ENCODE data around the gene SEC24C. TPM values are rescaled to one million over a fixed set of nuclear protein-coding genes. Genes with fewer than 3 reads are reported as not detected.

Gene SEC24C
- total and polyA plus RNA-seq, 2 of the 4 experiments (the other 2 are of a cell fraction): 74.2 to 88.9 TPM

- in situ Hi-C loops (cut with MboI; ENCODE audit: low sequenced_read_pairs) (no loop called here), dilution Hi-C loops (cut with HindIII; ENCODE audit: low sequenced_read_pairs, unreplicated experiment) (no loop called here), intact Hi-C loops (cut with micrococcal nuclease) (no loop called here)
- H2AFZ ChIP-seq (replicated peaks; ENCODE audit: low read length, poor library complexity): no peak overlapping the region
- H2AK9ac ChIP-seq (replicated peaks; ENCODE audit: low read depth, low read length, poor library complexity): peak overlapping the region; percentile 66
- H3K56ac ChIP-seq (ENCODE audit: extremely low read depth, insufficient read depth, low read length): no peak overlapping the region
- no peaks in the 10 kb centered on the region for H3K27me3 ChIP-seq (ENCODE audit: control insufficient read depth, insufficient read depth, low read length)
- peaks cover 7% of the 10 kb centered on the region for H3K4me1 ChIP-seq (ENCODE audit: control insufficient read depth, insufficient read depth, low read length)
- POLR2A ChIA-PET (ENCODE audit: unreplicated experiment): no interaction called here
- CTCF ChIA-PET: no interaction called here
- H3K79me1 ChIP-seq (ENCODE audit: low read depth in 1 of 2, low read length in 2 of 2): peaks cover 0 to 54% of the 10 kb centered on the region in 2 experiments; a peak in 2 of 4 replicates
- peak overlapping the region; percentile 76; the same call in 1 of the 2 replicates for H3K23ac ChIP-seq (ENCODE audit: low read depth, low read length)
- H4K91ac ChIP-seq (ENCODE audit: insufficient read depth, low read depth, low read length): no peak overlapping the region
- peak overlapping the region; percentile 93 for H3K4me2 ChIP-seq (ENCODE audit: low read depth, low read length)
- peak; percentile 24 for DNase-seq
- H3K27ac ChIP-seq (ENCODE audit: insufficient read depth, low read length): no peak overlapping the region
- no peak overlapping the region for H3K18ac ChIP-seq (ENCODE audit: low read depth, low read length)
- H3K9me1 ChIP-seq (ENCODE audit: insufficient read depth, low read length): peaks cover 10% of the 10 kb centered on the region; the same call in 1 of the 2 replicates
- peak overlapping the region; percentile 87; the same call in 1 of the 2 replicates for H3K14ac ChIP-seq (replicated peaks; ENCODE audit: low read depth, low read length)
- H3K4ac ChIP-seq (ENCODE audit: low read depth, low read length): 0 out of 2 replicates have a peak overlapping the region, but pooled peaks have one; percentile 25
- TF ChIP-seq MAZ (IDR thresholded peaks at IDR 0.05; ENCODE audit: borderline replicate concordance, low read depth, low read length): no peak
- no peak for TF ChIP-seq MXI1 (IDR thresholded peaks at IDR 0.05; ENCODE audit: borderline replicate concordance, low read depth, low read length)
- no peak for TF ChIP-seq MAFK (IDR thresholded peaks at IDR 0.05; ENCODE audit: low read depth, low read length)
- TF ChIP-seq RFX5 (IDR thresholded peaks at IDR 0.05; ENCODE audit: low read depth, low read length): no peak
- no peak for TF ChIP-seq SMC3 (IDR thresholded peaks at IDR 0.05; ENCODE audit: low read depth, low read length)
- no peak for TF ChIP-seq POLR2A (IDR thresholded peaks at IDR 0.05; ENCODE audit: low read depth, low read length)
- 0 out of 2 replicates have a peak, but pooled peaks have one; percentile 19 for TF ChIP-seq RAD21 (IDR thresholded peaks at IDR 0.05; ENCODE audit: low read length)
- TF ChIP-seq ELK1 (IDR thresholded peaks at IDR 0.05; ENCODE audit: borderline replicate concordance, low read depth, low read length): no peak
- no peak for TF ChIP-seq CHD1 (IDR thresholded peaks at IDR 0.05; ENCODE audit: low read depth, low read length)
- no peak for TF ChIP-seq RCOR1 (IDR thresholded peaks at IDR 0.05; ENCODE audit: insufficient replicate concordance, low read length)
- TF ChIP-seq CEBPB (IDR thresholded peaks at IDR 0.05; ENCODE audit: low read depth, low read length): no peak
- TF ChIP-seq NFE2L2 (IDR thresholded peaks at IDR 0.05; ENCODE audit: low read depth, low read length): no peak
- 0 out of 2 replicates have a peak, but pooled peaks have one; percentile 27 for TF ChIP-seq CTCF (conservative IDR thresholded peaks at IDR 0.05; ENCODE audit: low read depth, low read length)
- TF ChIP-seq BHLHE40 (IDR thresholded peaks at IDR 0.05; ENCODE audit: low read depth, low read length): no peak
- no peak for TF ChIP-seq USF2 (IDR thresholded peaks at IDR 0.05; ENCODE audit: low read depth, low read length)
- peak overlapping the region; percentile 18 for H2BK5ac ChIP-seq (ENCODE audit: low read depth, low read length, poor library complexity, severe bottlenecking)
- H4K20me1 ChIP-seq (ENCODE audit: insufficient read depth, low read length): peaks cover 25% of the 10 kb centered on the region
- no peak overlapping the region for H2BK15ac ChIP-seq (ENCODE audit: low read depth, low read length)
- peak overlapping the region; percentile 72 for H3K4me3 ChIP-seq (ENCODE audit: insufficient read depth, low read depth, low read length)
- H2AK5ac ChIP-seq (ENCODE audit: low read depth, low read length): peak overlapping the region; percentile 76
- no peaks in the 10 kb centered on the region for H3K9me3 ChIP-seq (ENCODE audit: control insufficient read depth, insufficient read depth, low read length)
- H2BK20ac ChIP-seq (ENCODE audit: low read depth, low read length): no peak overlapping the region
- H4K8ac ChIP-seq (ENCODE audit: low read depth in 2 of 2, low read length in 2 of 2): no peak overlapping the region
- 33% methylated on average over 1 of the region's 5 CpGs; no CpG with 5 or more reads in 1 of the 2 experiments for WGBS, 2 experiments (ENCODE audit: extremely low coverage in 2 of 2, insufficient read length in 1 of 2)
- no peak overlapping the region for H2BK120ac ChIP-seq (ENCODE audit: low read depth, low read length)
- no peak for ATAC-seq (ENCODE audit: low read depth)
- H3K36me3 ChIP-seq (ENCODE audit: control insufficient read depth, insufficient read depth, low read length): peaks cover 38% of the 10 kb centered on the region
- BruUV-seq (replicated peaks): no TSS peak
- no peak overlapping the region for H4K5ac ChIP-seq (ENCODE audit: low read depth, low read length)
- peak overlapping the region; percentile 78 for H3K9ac ChIP-seq (ENCODE audit: low read depth, low read length)
Observed at GRCh38 chr10:73774637-73775036, 30.5 kb downstream of the SEC24C start.

Measured in IMR-90 (cell line).